OCI-LY3 (cell line): ENCODE data around the gene CCDC150.

Experiments
- EZH2phosphoT487 ChIP-seq: fragments of 200-600 bp; shearing (Covaris generic); IDR thresholded peaks from 2 replicates; pipeline ENCODE4 v1.6.1; 2018; ENCODE audit warnings: antibody characterized with exemption, mixed run types, low read depth
- TF ChIP-seq, protein P1 (sequence below): fragments of 200-600, 300-600 bp; sonication (generic); IDR thresholded peaks from 2 replicates; pipeline ENCODE4 v1.5.1; 2014; ENCODE audit warnings: antibody characterized with exemption, low read length, low read depth

DNA sequence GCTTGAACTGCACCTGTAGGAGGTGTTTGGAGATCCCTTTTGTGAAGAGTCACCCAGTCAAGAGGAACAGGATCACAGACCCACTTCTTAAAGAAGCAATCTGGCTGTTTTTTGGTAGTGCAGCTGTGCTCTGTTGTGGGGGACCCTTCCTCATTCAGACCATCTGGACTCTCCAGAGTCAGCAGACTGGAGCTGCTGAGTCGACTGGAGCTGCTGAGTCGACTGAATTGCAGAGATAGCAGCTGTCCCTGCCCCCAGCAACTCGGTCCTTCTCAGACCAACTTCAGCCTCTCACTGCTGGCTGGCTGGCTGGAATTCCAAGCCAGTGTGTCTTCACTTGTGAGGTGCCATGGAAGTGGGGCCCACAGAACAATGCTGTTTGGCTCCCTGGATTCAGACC lies 103.2 kb downstream of the CCDC150 start:
- TF ChIP-seq, protein P1, sequence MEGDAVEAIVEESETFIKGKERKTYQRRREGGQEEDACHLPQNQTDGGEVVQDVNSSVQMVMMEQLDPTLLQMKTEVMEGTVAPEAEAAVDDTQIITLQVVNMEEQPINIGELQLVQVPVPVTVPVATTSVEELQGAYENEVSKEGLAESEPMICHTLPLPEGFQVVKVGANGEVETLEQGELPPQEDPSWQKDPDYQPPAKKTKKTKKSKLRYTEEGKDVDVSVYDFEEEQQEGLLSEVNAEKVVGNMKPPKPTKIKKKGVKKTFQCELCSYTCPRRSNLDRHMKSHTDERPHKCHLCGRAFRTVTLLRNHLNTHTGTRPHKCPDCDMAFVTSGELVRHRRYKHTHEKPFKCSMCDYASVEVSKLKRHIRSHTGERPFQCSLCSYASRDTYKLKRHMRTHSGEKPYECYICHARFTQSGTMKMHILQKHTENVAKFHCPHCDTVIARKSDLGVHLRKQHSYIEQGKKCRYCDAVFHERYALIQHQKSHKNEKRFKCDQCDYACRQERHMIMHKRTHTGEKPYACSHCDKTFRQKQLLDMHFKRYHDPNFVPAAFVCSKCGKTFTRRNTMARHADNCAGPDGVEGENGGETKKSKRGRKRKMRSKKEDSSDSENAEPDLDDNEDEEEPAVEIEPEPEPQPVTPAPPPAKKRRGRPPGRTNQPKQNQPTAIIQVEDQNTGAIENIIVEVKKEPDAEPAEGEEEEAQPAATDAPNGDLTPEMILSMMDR: no peak
- TF ChIP-seq EZH2phosphoT487: no peak
